NB4 (cell line): ENCODE results near the gene IQCC.

Experiments used
- MYC ChIP-seq: IDR thresholded peaks from 2 replicates; pipeline ENCODE4 v1.6.1; 2011; ENCODE audit warnings: low read depth, low read length
- POLR2A ChIP-seq: IDR thresholded peaks from 2 replicates; pipeline ENCODE4 v1.6.1; 2011; ENCODE audit warnings: mild to moderate bottlenecking; ENCODE audit not compliant: insufficient read length; ENCODE audit errors: extremely low read depth
- TF ChIP-seq, protein P1 (sequence below): IDR thresholded peaks from one replicate; pipeline ENCODE4 v1.5.1; 2012; ENCODE audit warnings: low read depth, low read length

DNA sequence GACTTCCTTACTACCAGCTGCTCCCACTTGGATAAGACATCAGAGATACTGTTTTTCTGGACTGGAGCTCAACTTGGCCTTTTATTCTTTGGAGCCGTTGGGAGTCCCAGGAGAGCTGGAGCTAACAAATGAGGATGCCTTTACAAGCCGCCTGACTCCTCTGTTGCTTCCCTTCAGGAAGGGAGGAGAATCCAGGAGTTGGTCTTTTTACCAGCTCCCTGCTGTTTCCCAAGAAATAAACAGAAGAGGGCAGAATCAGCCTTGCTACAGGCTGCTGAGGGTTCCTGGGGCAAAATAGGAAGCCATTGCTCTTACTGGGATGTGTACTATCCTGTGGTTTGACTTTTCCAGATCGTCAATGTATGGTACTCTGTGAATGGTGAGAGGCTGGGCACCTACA, 18.2 kb downstream of the IQCC start:
- TF ChIP-seq, protein P1, sequence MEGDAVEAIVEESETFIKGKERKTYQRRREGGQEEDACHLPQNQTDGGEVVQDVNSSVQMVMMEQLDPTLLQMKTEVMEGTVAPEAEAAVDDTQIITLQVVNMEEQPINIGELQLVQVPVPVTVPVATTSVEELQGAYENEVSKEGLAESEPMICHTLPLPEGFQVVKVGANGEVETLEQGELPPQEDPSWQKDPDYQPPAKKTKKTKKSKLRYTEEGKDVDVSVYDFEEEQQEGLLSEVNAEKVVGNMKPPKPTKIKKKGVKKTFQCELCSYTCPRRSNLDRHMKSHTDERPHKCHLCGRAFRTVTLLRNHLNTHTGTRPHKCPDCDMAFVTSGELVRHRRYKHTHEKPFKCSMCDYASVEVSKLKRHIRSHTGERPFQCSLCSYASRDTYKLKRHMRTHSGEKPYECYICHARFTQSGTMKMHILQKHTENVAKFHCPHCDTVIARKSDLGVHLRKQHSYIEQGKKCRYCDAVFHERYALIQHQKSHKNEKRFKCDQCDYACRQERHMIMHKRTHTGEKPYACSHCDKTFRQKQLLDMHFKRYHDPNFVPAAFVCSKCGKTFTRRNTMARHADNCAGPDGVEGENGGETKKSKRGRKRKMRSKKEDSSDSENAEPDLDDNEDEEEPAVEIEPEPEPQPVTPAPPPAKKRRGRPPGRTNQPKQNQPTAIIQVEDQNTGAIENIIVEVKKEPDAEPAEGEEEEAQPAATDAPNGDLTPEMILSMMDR = no peak
- TF ChIP-seq POLR2A = no peak
- TF ChIP-seq MYC = no peak
